ENCODE data around the gene ASS1.
A peak's percentile ranks its signal among the peaks of the same experiment; 100 is the strongest.

ASS1 gene

DNA sequence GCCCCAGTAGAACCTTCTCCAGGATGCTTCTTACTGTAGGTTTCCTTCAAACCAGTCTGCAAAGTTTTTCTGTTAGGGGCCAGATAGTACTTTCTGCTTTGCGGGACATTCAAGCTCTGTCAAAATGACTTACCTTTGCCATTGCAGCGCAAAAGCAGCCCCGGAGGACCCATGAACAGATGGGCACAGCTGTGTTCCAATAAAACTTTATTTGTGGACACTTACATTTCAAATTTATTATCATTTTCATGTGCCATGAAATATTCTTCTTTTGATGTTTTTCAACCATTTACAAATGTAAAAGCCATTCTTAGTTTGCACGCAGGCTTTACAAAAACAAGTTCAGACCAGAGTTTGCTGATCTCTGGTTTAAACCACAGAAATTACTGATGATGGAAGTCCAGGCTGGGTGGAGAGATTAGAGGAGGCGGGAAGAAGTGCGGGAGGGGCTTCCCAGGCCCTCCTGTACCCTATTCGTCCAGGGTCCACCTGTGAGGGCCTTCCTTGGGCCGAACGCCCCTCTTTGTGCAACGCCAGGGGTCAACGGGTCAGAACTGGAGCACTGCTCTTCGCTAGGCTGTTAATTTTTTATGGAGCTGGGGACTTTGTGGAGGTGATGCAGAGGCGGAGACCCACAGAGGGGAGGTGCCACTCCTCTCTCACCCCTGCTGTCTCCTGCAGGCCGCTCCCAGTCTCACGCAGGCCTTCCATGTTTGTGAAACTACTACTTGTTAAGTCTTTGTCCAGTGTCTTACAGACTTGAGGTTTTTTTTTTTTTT is 7.6 kb upstream of the ASS1 start:
- no peak overlapping the region for H3K4me3 Mint-ChIP-seq
- H3K27me3 Mint-ChIP-seq, result peaks cover 61% of the 10 kb centered on the region
- H3K27ac Mint-ChIP-seq, result no peak overlapping the region
- H3K9me3 Mint-ChIP-seq, result peaks cover 12% of the 10 kb centered on the region
- H3K4me1 Mint-ChIP-seq (ENCODE audit: low read depth), result peaks cover 9% of the 10 kb centered on the region
- DNase-seq, result no peak
- no peaks in the 10 kb centered on the region for H3K36me3 Mint-ChIP-seq (ENCODE audit: low read depth)

- Mint-ChIP-seq H3K9me3 (peaks cover 12% of the 10 kb centered on the region), H3K36me3 (ENCODE audit: low read depth) (no peaks in the 10 kb centered on the region), H3K4me3 (no peak overlapping the region), H3K27me3 (peaks cover 56% of the 10 kb centered on the region), H3K27ac (no peak overlapping the region), H3K4me1 (ENCODE audit: low read depth) (peaks cover 1% of the 10 kb centered on the region)
- DNase-seq, result no peak
Measured at GRCh38 chr9:130438382-130438981, 6.3 kb upstream of the ASS1 start.

DNA sequence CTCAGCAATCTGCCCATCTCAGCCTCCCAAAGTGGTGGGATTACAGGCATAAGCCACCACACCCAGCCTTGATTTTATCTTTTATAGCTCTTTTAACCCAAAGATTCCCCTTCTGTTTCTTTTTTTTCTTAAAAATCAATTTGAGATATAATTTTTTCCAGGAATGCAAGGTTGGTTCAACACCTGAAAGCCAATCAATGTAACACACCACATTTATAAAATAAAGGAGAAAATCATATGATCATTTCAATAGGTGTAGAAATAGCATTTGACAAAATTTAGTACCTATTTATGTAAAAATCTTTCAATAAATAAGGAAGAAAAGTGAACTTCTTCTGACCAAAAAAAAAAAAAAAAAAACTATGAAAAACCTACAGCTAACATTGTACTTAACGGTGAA is 3.7 kb upstream of the ASS1 start:
- Mint-ChIP-seq H3K4me1 (ENCODE audit: low read depth) (no peaks in the 10 kb centered on the region), H3K27ac (no peak overlapping the region), H3K4me3 (no peak overlapping the region), H3K36me3 (ENCODE audit: low read depth) (no peaks in the 10 kb centered on the region), H3K27me3 (peaks cover 49% of the 10 kb centered on the region), H3K9me3 (peaks cover 12% of the 10 kb centered on the region)
- DNase-seq, result no peak

DNA sequence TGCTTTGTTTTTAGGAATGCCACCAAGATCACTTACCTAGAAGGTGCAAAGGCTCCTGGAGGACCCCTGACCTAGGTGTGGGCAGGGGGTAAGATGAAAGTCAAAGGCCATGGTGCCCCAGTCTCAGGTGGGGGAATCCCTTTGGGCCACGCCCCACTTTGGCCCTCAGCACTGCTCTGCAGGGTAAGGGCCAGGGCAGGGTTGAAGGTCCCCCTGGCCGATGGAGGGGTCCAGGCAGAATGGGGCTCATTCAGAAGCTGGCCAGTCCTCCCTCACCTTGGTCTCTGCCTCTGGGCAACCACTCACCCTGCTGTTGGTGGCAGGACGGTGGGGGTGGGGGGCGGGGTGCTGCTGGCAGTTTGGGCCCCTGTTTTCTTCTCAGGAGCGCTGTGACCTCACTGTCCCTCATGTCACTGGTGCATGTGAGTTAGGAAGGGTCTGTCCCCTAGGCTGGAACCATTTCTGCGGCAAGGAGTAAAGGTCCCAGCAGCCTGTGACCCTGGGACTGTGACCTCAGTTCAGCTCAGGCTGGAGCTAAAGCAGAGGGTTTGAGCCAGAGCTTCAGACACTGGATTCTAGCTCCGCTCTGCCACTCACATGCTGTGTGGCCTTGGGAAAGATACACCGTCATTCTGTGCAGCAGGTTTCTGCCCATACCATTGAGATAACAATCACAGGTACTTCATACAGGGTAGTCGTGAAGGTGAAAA is 1.9 kb upstream of the ASS1 start:
- H3K27ac Mint-ChIP-seq, result no peak overlapping the region
- H3K9me3 Mint-ChIP-seq, result peaks cover 12% of the 10 kb centered on the region
- H3K4me3 Mint-ChIP-seq, result no peak overlapping the region
- peaks cover 3% of the 10 kb centered on the region for H3K4me1 Mint-ChIP-seq (ENCODE audit: low read depth)
- DNase-seq, result no peak
- peaks cover 51% of the 10 kb centered on the region for H3K27me3 Mint-ChIP-seq
- H3K36me3 Mint-ChIP-seq (ENCODE audit: low read depth), result no peaks in the 10 kb centered on the region

DNA sequence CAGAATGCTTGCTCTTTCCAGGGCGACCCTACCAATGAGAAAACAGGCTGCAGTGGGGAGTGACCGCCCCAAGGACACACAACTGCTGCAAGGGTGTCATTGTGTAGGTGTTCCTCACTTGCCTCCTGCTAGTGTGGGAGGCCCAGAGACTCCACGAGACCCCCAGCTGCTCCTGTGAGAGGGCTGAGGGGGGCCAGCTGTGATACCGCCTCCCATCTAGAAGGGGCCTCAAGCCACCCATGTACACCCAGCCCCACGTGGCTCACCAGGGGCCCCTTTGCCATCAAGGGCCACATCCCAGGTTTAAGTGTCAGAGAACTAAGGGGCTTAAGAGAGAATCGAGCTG is 1.3 kb upstream of the ASS1 start:
- Mint-ChIP-seq H3K9me3 (peaks cover 12% of the 10 kb centered on the region), H3K27me3 (peaks cover 54% of the 10 kb centered on the region), H3K4me3 (no peak overlapping the region), H3K27ac (no peak overlapping the region), H3K36me3 (ENCODE audit: low read depth) (no peaks in the 10 kb centered on the region), H3K4me1 (ENCODE audit: low read depth) (peaks cover 7% of the 10 kb centered on the region)
- DNase-seq, result no peak

DNA sequence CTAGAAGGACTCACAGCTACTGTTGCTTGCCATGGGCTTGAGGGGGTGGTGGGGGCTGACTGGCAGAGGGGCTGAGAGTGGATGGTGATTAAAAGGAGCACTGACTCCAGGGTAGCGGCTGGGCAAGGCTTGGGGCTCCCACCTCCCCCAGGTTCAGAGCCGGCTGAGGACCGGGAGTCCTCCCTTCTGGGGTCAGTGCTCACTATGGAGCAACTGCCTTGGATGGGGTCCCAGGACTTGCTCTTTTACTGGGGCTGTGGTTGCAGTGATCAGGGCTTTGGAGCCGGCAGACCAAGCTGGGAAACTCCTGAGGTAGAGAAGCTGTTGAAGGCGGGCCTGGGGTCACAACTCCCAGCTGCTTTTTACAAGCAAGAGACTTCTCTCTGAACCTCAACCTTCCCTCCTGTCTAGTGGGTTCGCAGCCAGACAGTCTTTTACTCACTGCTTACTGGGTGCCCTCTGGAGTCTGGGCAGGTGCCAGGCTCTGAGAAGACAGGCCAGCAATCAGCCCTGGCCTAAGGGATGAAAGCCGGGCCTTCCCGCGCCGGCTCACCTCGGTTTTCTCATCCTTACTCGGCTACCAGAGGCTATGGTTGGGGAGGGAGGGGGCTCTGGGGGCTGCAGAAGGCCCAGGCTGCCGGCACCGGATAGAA is 795 bp upstream of the ASS1 start:
- Mint-ChIP-seq H3K27me3 (peaks cover 56% of the 10 kb centered on the region), H3K4me3 (peak overlapping the region; percentile 12), H3K36me3 (ENCODE audit: low read depth) (no peaks in the 10 kb centered on the region), H3K9me3 (peaks cover 12% of the 10 kb centered on the region), H3K27ac (no peak overlapping the region), H3K4me1 (ENCODE audit: low read depth) (peaks cover 7% of the 10 kb centered on the region)
- no peak for DNase-seq

DNA sequence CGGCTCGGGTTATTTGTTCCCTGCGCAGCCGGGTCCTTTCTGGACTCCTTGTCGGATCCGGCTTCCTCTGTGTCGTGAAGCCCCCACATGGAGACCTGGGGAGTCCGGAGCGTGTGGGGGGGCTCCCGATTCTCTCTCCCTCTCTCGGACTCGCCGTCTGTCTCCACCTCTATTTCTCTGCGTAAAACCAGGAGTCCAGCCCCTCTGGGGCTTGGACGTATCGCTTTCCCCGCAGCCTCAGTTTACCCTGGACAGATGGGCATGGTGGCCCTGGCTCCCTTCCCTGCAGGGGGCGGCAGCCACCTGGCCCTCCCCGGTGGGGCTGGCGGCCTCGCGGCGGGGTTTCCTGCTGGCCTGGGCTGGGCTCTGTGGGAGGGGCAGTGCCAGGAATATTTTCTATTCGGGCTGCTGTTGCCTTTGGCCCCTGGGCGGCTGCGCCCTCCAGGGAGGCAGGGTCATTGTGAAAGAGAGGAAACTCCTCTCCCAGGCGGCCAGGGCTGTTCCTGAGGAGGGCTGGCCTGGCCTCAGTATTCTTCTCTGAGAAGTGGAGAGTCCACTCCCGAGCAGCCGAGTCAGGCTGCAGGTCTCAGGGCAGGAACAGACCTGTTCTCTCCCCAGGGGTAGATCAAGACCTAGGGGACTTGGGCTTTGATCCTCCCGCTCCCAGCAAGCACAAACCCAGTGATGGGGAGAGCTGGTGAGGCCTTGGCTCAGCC is 665 bp downstream of the ASS1 start:
- Mint-ChIP-seq H3K36me3 (ENCODE audit: low read depth) (no peaks in the 10 kb centered on the region), H3K9me3 (peaks cover 10% of the 10 kb centered on the region), H3K27me3 (peaks cover 58% of the 10 kb centered on the region), H3K4me3 (peak overlapping the region; percentile 35), H3K4me1 (ENCODE audit: low read depth) (peaks cover 7% of the 10 kb centered on the region), H3K27ac (no peak overlapping the region)
- DNase-seq, result no peak

DNA sequence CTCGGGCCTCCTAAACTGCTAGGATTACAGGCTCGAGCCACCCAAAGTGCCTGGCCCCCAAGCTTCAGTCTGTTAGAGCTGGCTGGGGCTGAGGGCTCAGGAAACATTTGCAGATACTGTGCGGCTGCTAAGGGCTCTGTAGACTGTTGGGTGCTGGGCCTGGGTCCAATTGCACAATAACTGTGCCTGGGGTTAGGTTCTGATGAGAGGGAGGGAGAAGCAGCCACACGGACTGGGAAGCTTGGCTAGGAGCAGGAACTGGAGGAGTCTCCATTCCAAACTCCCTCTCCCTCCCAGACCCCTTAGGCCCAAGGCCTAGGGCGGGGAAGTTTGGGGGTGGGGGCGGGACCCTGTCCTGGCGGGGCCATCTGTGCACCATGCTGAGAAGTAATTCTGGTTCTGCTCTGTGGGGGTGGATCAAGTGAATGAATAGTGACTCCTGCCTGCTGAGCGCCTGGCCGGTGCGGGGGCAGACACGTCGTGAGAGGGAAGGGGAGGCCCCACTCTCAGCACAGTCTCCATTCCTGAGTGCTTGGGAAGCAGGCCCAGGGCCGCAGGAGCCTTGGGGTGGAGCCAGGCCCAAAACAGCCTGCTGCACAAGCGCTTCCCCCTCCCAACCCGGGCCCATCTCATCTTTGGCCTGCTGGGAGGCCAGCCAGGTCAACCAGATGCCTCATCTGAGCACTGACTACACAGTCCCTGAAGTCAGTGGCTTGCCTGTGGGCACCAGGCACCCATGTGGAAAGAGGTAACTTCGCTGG is 1.5 kb downstream of the ASS1 start:
- Mint-ChIP-seq H3K9me3 (peaks cover 9% of the 10 kb centered on the region), H3K4me1 (ENCODE audit: low read depth) (peaks cover 7% of the 10 kb centered on the region), H3K27ac (no peak overlapping the region), H3K36me3 (ENCODE audit: low read depth) (no peaks in the 10 kb centered on the region), H3K27me3 (peaks cover 65% of the 10 kb centered on the region), H3K4me3 (peak overlapping the region; percentile 45)
- no peak for DNase-seq

DNA sequence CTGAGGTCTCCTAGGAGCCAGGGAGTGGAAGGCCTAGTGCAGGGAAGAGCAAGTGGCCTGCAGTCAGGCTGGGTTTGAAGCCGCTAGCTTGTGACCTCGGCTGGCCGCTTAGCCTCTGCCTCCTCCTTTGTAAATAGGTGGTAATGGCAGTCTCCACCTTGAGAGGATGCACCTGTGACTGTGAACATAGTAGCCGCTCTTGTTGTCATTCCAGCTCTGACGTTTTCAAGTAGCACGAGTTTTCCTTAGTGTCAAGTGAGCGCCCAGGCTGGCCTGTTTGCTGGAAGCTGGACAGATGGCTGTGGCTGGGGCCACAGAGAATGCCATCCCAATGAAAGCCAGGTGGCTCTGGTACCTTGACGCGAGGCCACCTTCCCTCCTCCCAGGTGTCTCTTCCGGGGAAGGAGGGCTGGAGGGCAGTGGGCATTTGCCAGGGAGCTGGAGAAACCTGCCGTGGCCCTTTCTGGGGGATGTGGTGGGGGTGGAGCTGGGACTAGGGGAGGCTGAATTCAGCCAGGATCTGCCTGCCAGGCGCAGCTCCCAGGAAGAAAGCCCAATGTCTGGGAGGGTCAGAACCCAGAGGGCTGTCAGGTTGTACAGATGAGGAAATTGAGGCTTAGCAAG is 2.5 kb downstream of the ASS1 start:
- Mint-ChIP-seq H3K36me3 (ENCODE audit: low read depth) (no peaks in the 10 kb centered on the region), H3K27ac (no peak overlapping the region), H3K9me3 (no peaks in the 10 kb centered on the region), H3K4me1 (ENCODE audit: low read depth) (peaks cover 7% of the 10 kb centered on the region), H3K4me3 (no peak overlapping the region), H3K27me3 (peaks cover 64% of the 10 kb centered on the region)
- no peak for DNase-seq

GRCh38 chr9:130448035-130448624 is 3.4 kb downstream of the ASS1 start:
- Mint-ChIP-seq H3K4me1 (ENCODE audit: low read depth) (peaks cover 7% of the 10 kb centered on the region), H3K36me3 (ENCODE audit: low read depth) (no peaks in the 10 kb centered on the region), H3K27me3 (peaks cover 68% of the 10 kb centered on the region), H3K9me3 (no peaks in the 10 kb centered on the region), H3K27ac (no peak overlapping the region), H3K4me3 (no peak overlapping the region)
- DNase-seq, result no peak

- H3K36me3 Mint-ChIP-seq (ENCODE audit: low read depth), result no peaks in the 10 kb centered on the region
- no peak for DNase-seq
- H3K4me1 Mint-ChIP-seq (ENCODE audit: low read depth), result peaks cover 7% of the 10 kb centered on the region
- H3K27ac Mint-ChIP-seq, result no peak overlapping the region
- H3K27me3 Mint-ChIP-seq, result peaks cover 63% of the 10 kb centered on the region
- H3K9me3 Mint-ChIP-seq, result no peaks in the 10 kb centered on the region
- no peak overlapping the region for H3K4me3 Mint-ChIP-seq
Measured at GRCh38 chr9:130448771-130449603, 4.2 kb downstream of the ASS1 start.

GRCh38 chr9:130450344-130451003 is 5.7 kb downstream of the ASS1 start:
- no peaks in the 10 kb centered on the region for H3K36me3 Mint-ChIP-seq (ENCODE audit: low read depth)
- no peaks in the 10 kb centered on the region for H3K9me3 Mint-ChIP-seq
- H3K27ac Mint-ChIP-seq, result no peak overlapping the region
- peaks cover 7% of the 10 kb centered on the region for H3K4me1 Mint-ChIP-seq (ENCODE audit: low read depth)
- no peak overlapping the region for H3K4me3 Mint-ChIP-seq
- H3K27me3 Mint-ChIP-seq, result peaks cover 62% of the 10 kb centered on the region
- DNase-seq, result no peak
